ENCODE measurements around the gene ATP8A2. TPM values are rescaled to one million over a fixed set of nuclear protein-coding genes. Genes with fewer than 3 reads are reported as not detected.

ATP8A2 gene
- total RNA-seq, 3 donors from 2014 or later (not counting 1 experiment from before 2014, with no cell fraction given): 0.43 to 0.68 (median 0.59) TPM

DNA sequence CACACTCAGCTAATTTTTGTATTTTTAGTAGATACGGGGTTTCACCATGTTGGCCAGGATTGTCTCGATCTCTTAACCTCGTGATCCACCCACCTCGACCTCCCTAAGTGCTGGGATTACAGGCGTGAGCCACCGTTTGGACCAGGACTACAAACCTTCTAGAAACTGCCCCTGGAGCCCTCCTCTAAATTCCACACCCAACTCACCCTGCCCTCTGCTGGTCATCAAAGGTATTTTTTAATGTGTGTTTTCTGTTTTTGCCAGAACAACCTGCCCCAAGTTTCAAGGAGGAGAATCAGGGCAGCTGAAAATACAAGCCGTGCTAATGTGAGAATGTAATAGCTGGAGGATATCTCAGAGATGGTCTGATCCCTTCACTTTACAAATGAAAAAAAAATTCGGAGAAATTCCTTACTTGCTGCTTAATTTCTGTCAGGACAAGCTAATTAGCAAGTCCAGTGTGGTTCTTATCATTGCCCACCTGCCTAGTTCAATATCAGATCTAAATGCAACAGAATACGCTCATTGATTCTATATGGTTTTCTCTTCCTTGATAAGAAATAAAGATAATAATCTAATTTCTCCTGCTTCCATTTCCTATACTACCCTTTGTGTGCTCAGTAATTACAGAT, 4.1 kb downstream of the ATP8A2 start:
- DNase-seq (peak in 1 of 2 donors; percentile 67), ATAC-seq (peak in 2 of 3 donors; percentile 56 to 69)
- H3K27ac ChIP-seq (ENCODE audit: low read length): no peak overlapping the region
- H3K27ac Mint-ChIP-seq: no peak overlapping the region
- intact Hi-C loops (cut with micrococcal nuclease): loop anchor here (2.0 kb wide), 2 partner anchors 143 to 381 kb away; no protein-coding TSS in a partner anchor
- WGBS (ENCODE audit: insufficient coverage): 31% methylated on average over 8 of the region's 9 CpGs
- H3K9me3 Mint-ChIP-seq: no peaks in the 10 kb centered on the region
- no peaks in the 10 kb centered on the region for H3K9me3 ChIP-seq (ENCODE audit: control insufficient read depth, insufficient read depth, low read length)
- H3K36me3 ChIP-seq (ENCODE audit: control insufficient read depth, insufficient read depth, low read length): no peaks in the 10 kb centered on the region
- H3K36me3 Mint-ChIP-seq: no peaks in the 10 kb centered on the region
- TF ChIP-seq, protein P1, sequence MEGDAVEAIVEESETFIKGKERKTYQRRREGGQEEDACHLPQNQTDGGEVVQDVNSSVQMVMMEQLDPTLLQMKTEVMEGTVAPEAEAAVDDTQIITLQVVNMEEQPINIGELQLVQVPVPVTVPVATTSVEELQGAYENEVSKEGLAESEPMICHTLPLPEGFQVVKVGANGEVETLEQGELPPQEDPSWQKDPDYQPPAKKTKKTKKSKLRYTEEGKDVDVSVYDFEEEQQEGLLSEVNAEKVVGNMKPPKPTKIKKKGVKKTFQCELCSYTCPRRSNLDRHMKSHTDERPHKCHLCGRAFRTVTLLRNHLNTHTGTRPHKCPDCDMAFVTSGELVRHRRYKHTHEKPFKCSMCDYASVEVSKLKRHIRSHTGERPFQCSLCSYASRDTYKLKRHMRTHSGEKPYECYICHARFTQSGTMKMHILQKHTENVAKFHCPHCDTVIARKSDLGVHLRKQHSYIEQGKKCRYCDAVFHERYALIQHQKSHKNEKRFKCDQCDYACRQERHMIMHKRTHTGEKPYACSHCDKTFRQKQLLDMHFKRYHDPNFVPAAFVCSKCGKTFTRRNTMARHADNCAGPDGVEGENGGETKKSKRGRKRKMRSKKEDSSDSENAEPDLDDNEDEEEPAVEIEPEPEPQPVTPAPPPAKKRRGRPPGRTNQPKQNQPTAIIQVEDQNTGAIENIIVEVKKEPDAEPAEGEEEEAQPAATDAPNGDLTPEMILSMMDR (IDR thresholded peaks at IDR 0.05): peak; percentile 76
- H3K27me3 Mint-ChIP-seq (ENCODE audit: low read depth in 2 of 2): peaks cover 43 to 70% of the 10 kb centered on the region in 2 donors
- H3K4me1 ChIP-seq (ENCODE audit: control insufficient read depth, insufficient read depth, low read length): peaks cover 2% of the 10 kb centered on the region
- no peak overlapping the region for H3K4me3 ChIP-seq (ENCODE audit: low read length)
- no peak overlapping the region for H3K4me3 Mint-ChIP-seq
- peaks cover 23% of the 10 kb centered on the region for H3K27me3 ChIP-seq (ENCODE audit: control insufficient read depth, insufficient read depth, low read length)
- no peaks in the 10 kb centered on the region for H3K4me1 Mint-ChIP-seq

- no peak for ATAC-seq
- H3K27me3 Mint-ChIP-seq (ENCODE audit: low read depth in 2 of 2): peaks cover 44 to 79% of the 10 kb centered on the region in 2 donors
- no peaks in the 10 kb centered on the region for H3K9me3 Mint-ChIP-seq
- H3K27ac Mint-ChIP-seq: no peak overlapping the region
- no peak overlapping the region for H3K27ac ChIP-seq (ENCODE audit: low read length)
- no peak for DNase-seq
- peaks cover 18% of the 10 kb centered on the region for H3K27me3 ChIP-seq (ENCODE audit: control insufficient read depth, insufficient read depth, low read length)
- no peaks in the 10 kb centered on the region for H3K36me3 ChIP-seq (ENCODE audit: control insufficient read depth, insufficient read depth, low read length)
- WGBS (ENCODE audit: insufficient coverage): 89% methylated on average over 7 of the region's 7 CpGs
- H3K36me3 Mint-ChIP-seq: no peaks in the 10 kb centered on the region
- intact Hi-C loops (cut with micrococcal nuclease): no loop called here
- no peak overlapping the region for H3K4me3 ChIP-seq (ENCODE audit: low read length)
- H3K4me1 Mint-ChIP-seq: no peaks in the 10 kb centered on the region
- TF ChIP-seq, protein P1 (IDR thresholded peaks at IDR 0.05): no peak
- H3K4me1 ChIP-seq (ENCODE audit: control insufficient read depth, insufficient read depth, low read length): peaks cover 2% of the 10 kb centered on the region
- H3K4me3 Mint-ChIP-seq: no peak overlapping the region
- H3K9me3 ChIP-seq (ENCODE audit: control insufficient read depth, insufficient read depth, low read length): no peaks in the 10 kb centered on the region
Observed at GRCh38 chr13:25377244-25377962, 5.6 kb downstream of the ATP8A2 start.

DNA sequence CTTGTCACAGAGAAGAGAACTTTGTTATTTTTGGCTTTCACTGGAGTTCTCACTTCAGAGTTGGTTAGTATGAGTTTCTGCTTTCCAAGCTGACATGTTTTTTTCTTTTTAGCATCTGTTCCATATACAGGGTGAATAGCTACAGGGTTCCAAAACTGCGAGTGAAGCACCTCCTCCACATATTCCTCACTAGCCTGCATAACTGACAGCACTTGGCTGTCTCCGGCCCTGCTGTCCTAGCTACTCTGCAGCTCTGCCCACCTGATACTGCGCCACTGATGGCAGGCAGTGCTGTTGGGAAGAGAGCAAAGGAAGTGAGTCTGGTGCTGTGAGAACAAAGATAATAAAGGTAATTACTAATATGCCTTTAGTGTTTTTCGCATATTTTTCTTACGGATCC, 6.8 kb downstream of the ATP8A2 start:
- 69% methylated on average over 3 of the region's 5 CpGs for WGBS (ENCODE audit: insufficient coverage)

More for the DNA sequence above, 6.8 kb downstream of the ATP8A2 start:
- Mint-ChIP-seq H3K9me3 (no peaks in the 10 kb centered on the region), H3K4me3 (no peak overlapping the region), H3K4me1 (no peaks in the 10 kb centered on the region), H3K36me3 (no peaks in the 10 kb centered on the region), H3K27ac (no peak overlapping the region), H3K27me3 (ENCODE audit: low read depth in 2 of 2) (peaks cover 40 to 69% of the 10 kb centered on the region in 2 donors)
- Histone ChIP-seq H3K27me3 (ENCODE audit: control insufficient read depth, insufficient read depth, low read length) (peaks cover 14% of the 10 kb centered on the region), H3K27ac (ENCODE audit: low read length) (no peak overlapping the region), H3K9me3 (ENCODE audit: control insufficient read depth, insufficient read depth, low read length) (no peaks in the 10 kb centered on the region), H3K4me1 (ENCODE audit: control insufficient read depth, insufficient read depth, low read length) (peaks cover 2% of the 10 kb centered on the region), H3K36me3 (ENCODE audit: control insufficient read depth, insufficient read depth, low read length) (no peaks in the 10 kb centered on the region), H3K4me3 (ENCODE audit: low read length) (no peak overlapping the region)
- intact Hi-C loops (cut with micrococcal nuclease): no loop called here
- TF ChIP-seq, protein P1 (IDR thresholded peaks at IDR 0.05): no peak
- DNase-seq: no peak
- no peak for ATAC-seq

All from natural killer cell (primary cell).